GM20431 (cell line): Measurements from ENCODE around the gene DLEC1.
"Not testable (repeated sequence)": the region's sequence is repeated elsewhere in the genome, so short reads cannot be mapped to it uniquely, and the experiment has no call there.

Experiments used
- in situ Hi-C: fragments of 300-500 bp; cut with MseI, MboI; formaldehyde crosslinking; loops from one replicate; pipeline ENCODE4 v1.15.0; 2020; ENCODE audit warnings: low sequenced_read_pairs; ENCODE audit not compliant: unreplicated experiment

DLEC1 gene

GRCh38 chr3:38032328-38032865 lies 6.6 kb upstream of the DLEC1 start:
- in situ Hi-C loops: no loop called here

GRCh38 chr3:38033586-38033985 lies 5.4 kb upstream of the DLEC1 start:
- in situ Hi-C loops: not testable (repeated sequence)

GRCh38 chr3:38034335-38034734 lies 4.7 kb upstream of the DLEC1 start:
- in situ Hi-C loops: not testable (repeated sequence)

- in situ Hi-C loops: no loop called here
These were observed 2.7 kb upstream of the DLEC1 start for GRCh38 chr3:38036286-38036685.

GRCh38 chr3:38036906-38037305 lies 2.1 kb upstream of the DLEC1 start:
- in situ Hi-C loops: no loop called here

- in situ Hi-C loops: no loop called here
These were observed 529 bp upstream of the DLEC1 start for GRCh38 chr3:38038447-38038911.

- in situ Hi-C loops: no loop called here
These were observed 872 bp downstream of the DLEC1 start for GRCh38 chr3:38039899-38040261.

GRCh38 chr3:38040401-38040800 lies 1.4 kb downstream of the DLEC1 start:
- in situ Hi-C loops: no loop called here

GRCh38 chr3:38043486-38043885 lies 4.5 kb downstream of the DLEC1 start:
- in situ Hi-C loops: no loop called here

- in situ Hi-C loops: no loop called here
These were observed 7.0 kb downstream of the DLEC1 start for GRCh38 chr3:38046027-38046426.

- in situ Hi-C loops: no loop called here
These were observed 7.8 kb downstream of the DLEC1 start for GRCh38 chr3:38046821-38047220.

- in situ Hi-C loops: no loop called here
These were observed 8.9 kb downstream of the DLEC1 start for GRCh38 chr3:38047896-38048295.

GRCh38 chr3:38049358-38050126 lies 10.5 kb downstream of the DLEC1 start:
- in situ Hi-C loops: no loop called here

- in situ Hi-C loops: no loop called here
These were observed 12.1 kb downstream of the DLEC1 start for GRCh38 chr3:38051131-38051530.

- in situ Hi-C loops: not testable (repeated sequence)
These were observed 14.3 kb downstream of the DLEC1 start for GRCh38 chr3:38053286-38053685.

GRCh38 chr3:38053813-38054498 lies 14.9 kb downstream of the DLEC1 start:
- in situ Hi-C loops: not testable (repeated sequence)

- in situ Hi-C loops: no loop called here
These were observed 15.5 kb downstream of the DLEC1 start for GRCh38 chr3:38054499-38055001.

GRCh38 chr3:38059148-38059547 lies 20.1 kb downstream of the DLEC1 start:
- in situ Hi-C loops: no loop called here

GRCh38 chr3:38059591-38059990 lies 20.6 kb downstream of the DLEC1 start:
- in situ Hi-C loops: no loop called here

- in situ Hi-C loops: no loop called here
These were observed 23.8 kb downstream of the DLEC1 start for GRCh38 chr3:38062809-38063208.

- in situ Hi-C loops: not testable (repeated sequence)
These were observed 25.4 kb downstream of the DLEC1 start for GRCh38 chr3:38064453-38064852.
